ENCODE measurements around the gene CLDN34.

CLDN34 gene

GRCh38 chrX:9927698-9928482 is 39.3 kb upstream of the CLDN34 start:
- TF ChIP-seq CTCF (IDR thresholded peaks at IDR 0.05; ENCODE audit: low read depth, low read length, missing control alignments), result no peak
- DNase-seq (ENCODE audit: low read depth), result no peak
- in situ Hi-C loops (cut with HindIII; ENCODE audit: low sequenced_read_pairs), result no loop called here
- H3K4me3 ChIP-seq (ENCODE audit: low read depth, low read length), result no peak overlapping the region

DNA sequence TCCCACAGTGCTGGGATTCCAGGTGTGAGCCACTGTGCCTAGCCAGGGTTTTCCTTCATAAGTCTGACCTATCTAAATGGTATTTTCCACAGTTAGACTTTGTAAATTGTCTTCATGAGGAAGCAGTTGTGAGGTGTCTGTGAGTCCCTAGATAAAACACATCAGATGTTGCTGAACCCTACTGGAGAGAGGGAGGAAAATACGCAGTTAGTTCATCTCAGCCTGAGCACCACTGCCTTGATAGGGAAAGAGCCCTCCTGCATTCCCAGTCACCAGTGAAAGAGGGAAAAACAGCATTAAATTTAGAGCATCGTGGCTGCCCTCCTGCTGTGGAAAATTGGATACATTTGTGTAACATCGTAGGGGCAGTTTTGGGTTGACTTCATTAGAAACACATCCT is 31.7 kb upstream of the CLDN34 start:
- in situ Hi-C loops (cut with HindIII; ENCODE audit: low sequenced_read_pairs), result no loop called here
- TF ChIP-seq CTCF (IDR thresholded peaks at IDR 0.05; ENCODE audit: low read depth, low read length, missing control alignments), result no peak
- DNase-seq (ENCODE audit: low read depth), result no peak
- H3K4me3 ChIP-seq (ENCODE audit: low read depth, low read length), result no peak overlapping the region

DNA sequence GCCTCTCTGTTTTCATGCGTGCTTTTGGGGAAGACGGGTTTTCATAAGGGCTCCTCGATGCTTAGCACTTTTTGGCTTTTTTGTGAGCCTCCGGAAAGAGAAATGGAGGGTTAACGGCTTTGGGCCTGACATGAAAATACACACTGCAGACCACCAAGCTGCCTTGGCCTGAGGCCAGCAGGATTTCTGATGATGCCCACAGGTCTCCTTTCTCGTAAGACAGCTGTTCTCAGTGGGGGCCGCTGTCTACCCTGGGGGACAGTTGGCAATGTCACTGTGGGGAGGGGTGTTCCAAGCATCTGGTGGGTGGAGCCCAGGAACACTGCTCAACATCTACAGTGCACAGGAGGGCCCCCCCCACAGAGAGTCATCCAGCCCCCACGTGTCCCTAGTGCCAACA is 29.4 kb upstream of the CLDN34 start:
- DNase-seq (ENCODE audit: low read depth), result no peak
- H3K4me3 ChIP-seq (ENCODE audit: low read depth, low read length), result no peak overlapping the region
- in situ Hi-C loops (cut with HindIII; ENCODE audit: low sequenced_read_pairs), result no loop called here
- no peak for TF ChIP-seq CTCF (IDR thresholded peaks at IDR 0.05; ENCODE audit: low read depth, low read length, missing control alignments)

GRCh38 chrX:9938516-9938915 is 28.6 kb upstream of the CLDN34 start:
- in situ Hi-C loops (cut with HindIII; ENCODE audit: low sequenced_read_pairs), result no loop called here
- H3K4me3 ChIP-seq (ENCODE audit: low read depth, low read length), result no peak overlapping the region
- DNase-seq (ENCODE audit: low read depth), result no peak
- TF ChIP-seq CTCF (IDR thresholded peaks at IDR 0.05; ENCODE audit: low read depth, low read length, missing control alignments), result no peak

DNA sequence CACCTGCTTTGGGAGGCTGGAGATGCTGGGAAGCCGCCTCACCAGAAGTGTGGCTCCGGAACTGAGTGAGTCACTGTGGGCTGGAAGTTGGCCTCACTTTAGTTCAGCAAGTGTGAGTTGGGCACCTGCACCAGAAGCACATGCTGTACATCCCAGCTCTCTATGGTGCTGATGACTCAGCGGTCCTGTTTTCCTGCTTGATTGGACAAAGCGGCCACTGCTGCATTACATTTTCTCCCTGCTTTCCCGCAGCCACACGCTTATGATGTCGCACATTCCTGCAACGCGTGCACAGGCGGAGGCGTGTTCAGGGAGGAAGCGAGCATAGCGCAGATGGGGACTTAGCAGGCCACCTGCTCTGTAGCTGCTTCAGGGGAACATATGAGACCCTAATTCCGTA is 26.7 kb upstream of the CLDN34 start:
- DNase-seq (ENCODE audit: low read depth), result peak; percentile 71
- H3K4me3 ChIP-seq (ENCODE audit: low read depth, low read length), result no peak overlapping the region
- in situ Hi-C loops (cut with HindIII; ENCODE audit: low sequenced_read_pairs), result no loop called here
- no peak for TF ChIP-seq CTCF (IDR thresholded peaks at IDR 0.05; ENCODE audit: low read depth, low read length, missing control alignments)

DNA sequence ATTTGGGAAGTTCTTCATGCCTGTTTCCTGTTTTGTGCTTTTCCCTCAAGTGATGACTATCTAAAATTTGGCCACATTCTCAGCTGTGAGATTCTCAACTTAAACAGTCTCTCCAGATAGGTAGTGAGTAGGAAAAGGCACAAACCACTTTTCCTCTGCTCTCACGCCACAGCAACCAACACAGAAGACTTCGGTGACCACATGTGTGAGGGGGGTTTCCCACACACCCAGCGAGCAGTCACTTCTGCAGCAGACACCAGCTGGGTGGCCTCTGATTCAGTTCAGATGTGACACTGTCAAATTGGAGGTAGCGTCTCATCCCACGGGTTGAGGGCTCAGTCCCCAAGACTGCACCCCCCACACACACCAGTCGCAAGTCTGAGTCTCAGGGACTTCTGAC is 25.1 kb upstream of the CLDN34 start:
- no peak for TF ChIP-seq CTCF (IDR thresholded peaks at IDR 0.05; ENCODE audit: low read depth, low read length, missing control alignments)
- in situ Hi-C loops (cut with HindIII; ENCODE audit: low sequenced_read_pairs), result no loop called here
- H3K4me3 ChIP-seq (ENCODE audit: low read depth, low read length), result no peak overlapping the region
- DNase-seq (ENCODE audit: low read depth), result no peak
